ENCODE data around the gene ATXN7L2. TPM values are rescaled to one million over a fixed set of nuclear protein-coding genes. Genes with fewer than 3 reads are reported as not detected.

Gene ATXN7L2
- total and polyA plus RNA-seq, 2 of the 8 experiments (the other 6 are each of a cell fraction or from before 2014, with no cell fraction given): 8.1 to 9.3 TPM

DNA sequence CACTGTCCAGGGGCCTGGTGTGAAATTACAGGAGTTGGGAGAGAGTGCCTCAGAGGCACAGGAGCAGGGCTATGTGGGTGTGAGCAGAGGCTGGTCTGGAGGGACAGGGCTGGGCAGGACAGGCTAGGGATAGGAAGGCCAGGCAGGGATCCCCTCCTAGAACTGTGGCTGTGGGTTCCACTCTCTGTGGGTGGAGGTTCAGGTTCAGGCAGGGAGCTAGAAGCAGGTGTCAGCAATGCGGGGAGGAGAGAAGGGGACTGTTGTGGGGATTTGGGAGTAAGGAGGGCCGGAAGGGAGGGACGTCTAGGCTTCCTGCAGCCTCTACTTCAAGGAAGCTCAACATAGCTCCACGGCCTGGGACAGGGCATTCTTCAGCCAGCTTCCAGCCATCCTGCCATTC lies 47.7 kb downstream of the ATXN7L2 start (continued):
- TF ChIP-seq ATF3 (IDR thresholded peaks at IDR 0.05; ENCODE audit: insufficient read depth, low read depth, low read length): no peak
